ENCODE results near the gene SERP1. TPM values are rescaled to one million over a fixed set of nuclear protein-coding genes. Genes with fewer than 3 reads are reported as not detected.
"Not testable (repeated sequence)": the region's sequence is repeated elsewhere in the genome, so short reads cannot be mapped to it uniquely, and the experiment has no call there.

SERP1 gene
- polyA plus RNA-seq, 1 donor = 145 TPM

GRCh38 chr3:150520408-150520807, 25.9 kb downstream of the SERP1 start:
- Histone ChIP-seq H3K36me3 (ENCODE audit: control insufficient read depth, insufficient read depth, low read length) (no peaks in the 10 kb centered on the region), H3K27ac (ENCODE audit: low read length) (no peak overlapping the region), H3K4me1 (ENCODE audit: control insufficient read depth, insufficient read depth, low read length) (peaks cover 2% of the 10 kb centered on the region), H3K9me3 (ENCODE audit: control insufficient read depth, low read depth, low read length) (no peaks in the 10 kb centered on the region), H3K4me3 (ENCODE audit: low read length) (no peak overlapping the region), H3K27me3 (ENCODE audit: control insufficient read depth, insufficient read depth, low read length) (no peaks in the 10 kb centered on the region)
- no CpG with 5 or more reads among the region's 24 CpGs for WGBS (ENCODE audit: insufficient coverage, low lambda C conversion rate)
- no peak for DNase-seq

- 100% methylated on average over 1 of the region's 3 CpGs for WGBS (ENCODE audit: insufficient coverage, low lambda C conversion rate)
- DNase-seq = peak in 1 of 2 donors; percentile 49
- Histone ChIP-seq H3K27ac (ENCODE audit: low read length) (peak overlapping the region; percentile 48), H3K4me1 (ENCODE audit: control insufficient read depth, insufficient read depth, low read length) (peaks cover 2% of the 10 kb centered on the region), H3K9me3 (ENCODE audit: control insufficient read depth, low read depth, low read length) (no peaks in the 10 kb centered on the region), H3K36me3 (ENCODE audit: control insufficient read depth, insufficient read depth, low read length) (no peaks in the 10 kb centered on the region), H3K27me3 (ENCODE audit: control insufficient read depth, insufficient read depth, low read length) (no peaks in the 10 kb centered on the region), H3K4me3 (ENCODE audit: low read length) (no peak overlapping the region)
Observed at GRCh38 chr3:150519026-150519425, 27.3 kb downstream of the SERP1 start.

- Histone ChIP-seq H3K27me3 (ENCODE audit: control insufficient read depth, insufficient read depth, low read length) (no peaks in the 10 kb centered on the region), H3K36me3 (ENCODE audit: control insufficient read depth, insufficient read depth, low read length) (no peaks in the 10 kb centered on the region), H3K27ac (ENCODE audit: low read length) (no peak overlapping the region), H3K4me3 (ENCODE audit: low read length) (no peak overlapping the region), H3K4me1 (ENCODE audit: control insufficient read depth, insufficient read depth, low read length) (peaks cover 2% of the 10 kb centered on the region), H3K9me3 (ENCODE audit: control insufficient read depth, low read depth, low read length) (no peaks in the 10 kb centered on the region)
- 33% methylated on average over 1 of the region's 4 CpGs for WGBS (ENCODE audit: insufficient coverage, low lambda C conversion rate)
- DNase-seq = no peak
Observed at GRCh38 chr3:150515210-150515609, 31.1 kb downstream of the SERP1 start.

- H3K4me3 ChIP-seq (ENCODE audit: low read length) = no peak overlapping the region
- H3K27ac ChIP-seq (ENCODE audit: low read length) = no peak overlapping the region
- DNase-seq = no peak
- H3K36me3 ChIP-seq (ENCODE audit: control insufficient read depth, insufficient read depth, low read length) = no peaks in the 10 kb centered on the region
- H3K4me1 ChIP-seq (ENCODE audit: control insufficient read depth, insufficient read depth, low read length) = no peaks in the 10 kb centered on the region
- H3K9me3 ChIP-seq (ENCODE audit: control insufficient read depth, low read depth, low read length) = no peaks in the 10 kb centered on the region
- no peaks in the 10 kb centered on the region for H3K27me3 ChIP-seq (ENCODE audit: control insufficient read depth, insufficient read depth, low read length)
- WGBS (ENCODE audit: insufficient coverage, low lambda C conversion rate) = 83% methylated on average over 2 of the region's 4 CpGs
Observed at GRCh38 chr3:150511122-150511821, 35.0 kb downstream of the SERP1 start.

GRCh38 chr3:150509780-150510179, 36.5 kb downstream of the SERP1 start:
- DNase-seq = no peak
- no peaks in the 10 kb centered on the region for H3K27me3 ChIP-seq (ENCODE audit: control insufficient read depth, insufficient read depth, low read length)
- H3K4me1 ChIP-seq (ENCODE audit: control insufficient read depth, insufficient read depth, low read length) = no peaks in the 10 kb centered on the region
- WGBS (ENCODE audit: insufficient coverage, low lambda C conversion rate) = no CpG with 5 or more reads among the region's 2 CpGs
- no peaks in the 10 kb centered on the region for H3K9me3 ChIP-seq (ENCODE audit: control insufficient read depth, low read depth, low read length)
- H3K4me3 ChIP-seq (ENCODE audit: low read length) = no peak overlapping the region
- no peaks in the 10 kb centered on the region for H3K36me3 ChIP-seq (ENCODE audit: control insufficient read depth, insufficient read depth, low read length)
- no peak overlapping the region for H3K27ac ChIP-seq (ENCODE audit: low read length)

GRCh38 chr3:150508401-150508800, 37.9 kb downstream of the SERP1 start:
- no peaks in the 10 kb centered on the region for H3K27me3 ChIP-seq (ENCODE audit: control insufficient read depth, insufficient read depth, low read length)
- H3K27ac ChIP-seq (ENCODE audit: low read length) = no peak overlapping the region
- no peaks in the 10 kb centered on the region for H3K36me3 ChIP-seq (ENCODE audit: control insufficient read depth, insufficient read depth, low read length)
- no peak for DNase-seq
- no peak overlapping the region for H3K4me3 ChIP-seq (ENCODE audit: low read length)
- no peaks in the 10 kb centered on the region for H3K9me3 ChIP-seq (ENCODE audit: control insufficient read depth, low read depth, low read length)
- H3K4me1 ChIP-seq (ENCODE audit: control insufficient read depth, insufficient read depth, low read length) = no peaks in the 10 kb centered on the region

GRCh38 chr3:150504483-150504882, 41.8 kb downstream of the SERP1 start:
- no peak for DNase-seq
- Histone ChIP-seq H3K36me3 (ENCODE audit: control insufficient read depth, insufficient read depth, low read length) (no peaks in the 10 kb centered on the region), H3K9me3 (ENCODE audit: control insufficient read depth, low read depth, low read length) (peaks cover 7% of the 10 kb centered on the region), H3K4me1 (ENCODE audit: control insufficient read depth, insufficient read depth, low read length) (no peaks in the 10 kb centered on the region), H3K4me3 (ENCODE audit: low read length) (no peak overlapping the region), H3K27me3 (ENCODE audit: control insufficient read depth, insufficient read depth, low read length) (no peaks in the 10 kb centered on the region), H3K27ac (ENCODE audit: low read length) (no peak overlapping the region)
- no CpG with 5 or more reads among the region's 3 CpGs for WGBS (ENCODE audit: insufficient coverage, low lambda C conversion rate)

- no peaks in the 10 kb centered on the region for H3K4me1 ChIP-seq (ENCODE audit: control insufficient read depth, insufficient read depth, low read length)
- DNase-seq = no peak
- H3K36me3 ChIP-seq (ENCODE audit: control insufficient read depth, insufficient read depth, low read length) = no peaks in the 10 kb centered on the region
- no peak overlapping the region for H3K27ac ChIP-seq (ENCODE audit: low read length)
- H3K9me3 ChIP-seq (ENCODE audit: control insufficient read depth, low read depth, low read length) = peaks cover 7% of the 10 kb centered on the region
- no CpG with 5 or more reads among the region's 5 CpGs for WGBS (ENCODE audit: insufficient coverage, low lambda C conversion rate)
- no peaks in the 10 kb centered on the region for H3K27me3 ChIP-seq (ENCODE audit: control insufficient read depth, insufficient read depth, low read length)
- H3K4me3 ChIP-seq (ENCODE audit: low read length) = no peak overlapping the region
Observed at GRCh38 chr3:150503402-150504099, 42.7 kb downstream of the SERP1 start.

GRCh38 chr3:150500960-150501359, 45.3 kb downstream of the SERP1 start:
- H3K36me3 ChIP-seq (ENCODE audit: control insufficient read depth, insufficient read depth, low read length); H3K4me1 ChIP-seq (ENCODE audit: control insufficient read depth, insufficient read depth, low read length); H3K4me3 ChIP-seq (ENCODE audit: low read length); H3K27ac ChIP-seq (ENCODE audit: low read length); DNase-seq; H3K27me3 ChIP-seq (ENCODE audit: control insufficient read depth, insufficient read depth, low read length); H3K9me3 ChIP-seq (ENCODE audit: control insufficient read depth, low read depth, low read length): not testable (repeated sequence)
- no CpG with 5 or more reads among the region's 1 CpG for WGBS (ENCODE audit: insufficient coverage, low lambda C conversion rate)

GRCh38 chr3:150497956-150498355, 48.3 kb downstream of the SERP1 start:
- no peaks in the 10 kb centered on the region for H3K27me3 ChIP-seq (ENCODE audit: control insufficient read depth, insufficient read depth, low read length)
- WGBS (ENCODE audit: insufficient coverage, low lambda C conversion rate) = 86% methylated on average over 2 of the region's 2 CpGs
- peaks cover 3% of the 10 kb centered on the region for H3K4me1 ChIP-seq (ENCODE audit: control insufficient read depth, insufficient read depth, low read length)
- no peaks in the 10 kb centered on the region for H3K36me3 ChIP-seq (ENCODE audit: control insufficient read depth, insufficient read depth, low read length)
- DNase-seq = no peak
- H3K4me3 ChIP-seq (ENCODE audit: low read length) = no peak overlapping the region
- no peak overlapping the region for H3K27ac ChIP-seq (ENCODE audit: low read length)
- peaks cover 7% of the 10 kb centered on the region for H3K9me3 ChIP-seq (ENCODE audit: control insufficient read depth, low read depth, low read length)
